Fibroblast of mammary gland (primary cell): ENCODE measurements around the gene CINP.

Experiments used
- DNase-seq: peaks from one replicate; pipeline ENCODE4 v3.0.0-alpha.2; 2010; ENCODE audit warnings: low read depth
- H3K4me3 ChIP-seq: 2 replicates; pipeline ENCODE4 v1.5.1; 2011; ENCODE audit warnings: low read depth, mild to moderate bottlenecking, low read length, moderate library complexity; ENCODE audit not compliant: control insufficient read depth
- TF ChIP-seq, protein P1 (sequence below): conservative IDR thresholded peaks from 2 replicates; pipeline ENCODE4 v1.5.1; 2011; ENCODE audit warnings: low read depth, low read length, inconsistent platforms; ENCODE audit not compliant: control insufficient read depth, insufficient read depth

CINP gene

DNA sequence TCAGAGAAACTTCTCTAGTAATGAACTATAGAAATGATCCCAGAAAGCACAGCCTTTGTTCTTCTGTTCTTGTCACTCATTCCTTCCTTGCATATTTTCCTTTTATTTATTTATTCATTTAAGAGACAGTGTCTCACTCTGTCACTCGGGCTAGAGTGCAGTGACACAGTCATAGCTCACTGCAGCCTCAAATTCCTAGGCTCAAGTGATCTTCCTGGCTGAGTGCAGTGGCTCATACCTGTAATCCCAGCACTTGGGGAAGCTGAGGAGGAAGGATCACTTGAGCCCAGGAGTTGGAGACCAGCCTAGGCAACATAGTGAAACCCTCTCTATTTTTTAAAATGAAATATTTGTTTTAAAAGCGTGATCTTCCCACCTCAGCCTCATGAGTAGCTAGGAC, 11.6 kb upstream of the CINP start:
- DNase-seq: no peak
- TF ChIP-seq, protein P1, sequence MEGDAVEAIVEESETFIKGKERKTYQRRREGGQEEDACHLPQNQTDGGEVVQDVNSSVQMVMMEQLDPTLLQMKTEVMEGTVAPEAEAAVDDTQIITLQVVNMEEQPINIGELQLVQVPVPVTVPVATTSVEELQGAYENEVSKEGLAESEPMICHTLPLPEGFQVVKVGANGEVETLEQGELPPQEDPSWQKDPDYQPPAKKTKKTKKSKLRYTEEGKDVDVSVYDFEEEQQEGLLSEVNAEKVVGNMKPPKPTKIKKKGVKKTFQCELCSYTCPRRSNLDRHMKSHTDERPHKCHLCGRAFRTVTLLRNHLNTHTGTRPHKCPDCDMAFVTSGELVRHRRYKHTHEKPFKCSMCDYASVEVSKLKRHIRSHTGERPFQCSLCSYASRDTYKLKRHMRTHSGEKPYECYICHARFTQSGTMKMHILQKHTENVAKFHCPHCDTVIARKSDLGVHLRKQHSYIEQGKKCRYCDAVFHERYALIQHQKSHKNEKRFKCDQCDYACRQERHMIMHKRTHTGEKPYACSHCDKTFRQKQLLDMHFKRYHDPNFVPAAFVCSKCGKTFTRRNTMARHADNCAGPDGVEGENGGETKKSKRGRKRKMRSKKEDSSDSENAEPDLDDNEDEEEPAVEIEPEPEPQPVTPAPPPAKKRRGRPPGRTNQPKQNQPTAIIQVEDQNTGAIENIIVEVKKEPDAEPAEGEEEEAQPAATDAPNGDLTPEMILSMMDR: no peak
- no peak overlapping the region for H3K4me3 ChIP-seq

DNA sequence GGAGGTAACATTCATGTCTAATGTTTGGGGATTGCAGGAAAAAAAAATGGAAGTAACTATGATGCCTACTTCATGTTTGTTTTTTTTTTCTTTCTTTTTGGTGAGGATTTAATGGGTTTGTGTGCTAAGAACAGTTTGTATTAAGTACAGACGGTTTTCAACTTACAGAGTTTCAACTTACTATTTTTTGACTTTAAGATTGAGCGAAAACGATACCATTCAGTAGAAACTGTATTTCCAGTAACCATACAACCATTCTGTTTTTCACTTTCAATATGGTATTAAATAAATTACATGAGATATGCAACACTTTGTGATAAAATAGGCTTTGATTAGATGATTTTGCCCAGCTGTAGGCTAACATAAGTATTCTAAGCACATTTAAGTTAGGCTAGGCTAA, 10.4 kb upstream of the CINP start:
- no peak for DNase-seq
- no peak overlapping the region for H3K4me3 ChIP-seq
- TF ChIP-seq, protein P1: no peak

DNA sequence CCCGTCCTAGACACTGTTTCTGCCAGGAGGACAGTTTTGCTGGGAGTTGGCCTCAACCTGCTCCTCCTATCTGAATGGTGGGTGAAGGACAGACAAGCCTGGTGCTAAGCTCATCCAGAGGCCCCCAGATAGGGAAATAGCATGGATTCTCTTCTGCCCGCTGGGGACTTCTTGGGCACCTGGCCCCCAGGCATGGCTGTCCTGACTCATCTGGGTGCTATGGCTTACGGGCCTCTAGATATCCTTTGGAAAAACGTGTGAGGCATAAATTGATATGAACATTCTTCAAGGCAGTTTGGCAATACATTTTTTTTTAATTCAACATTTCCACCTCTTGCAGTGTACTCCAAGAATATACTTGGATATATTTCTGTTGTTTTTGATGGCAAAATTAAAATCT, 8.7 kb upstream of the CINP start:
- no peak overlapping the region for H3K4me3 ChIP-seq
- TF ChIP-seq, protein P1: no peak
- DNase-seq: no peak

DNA sequence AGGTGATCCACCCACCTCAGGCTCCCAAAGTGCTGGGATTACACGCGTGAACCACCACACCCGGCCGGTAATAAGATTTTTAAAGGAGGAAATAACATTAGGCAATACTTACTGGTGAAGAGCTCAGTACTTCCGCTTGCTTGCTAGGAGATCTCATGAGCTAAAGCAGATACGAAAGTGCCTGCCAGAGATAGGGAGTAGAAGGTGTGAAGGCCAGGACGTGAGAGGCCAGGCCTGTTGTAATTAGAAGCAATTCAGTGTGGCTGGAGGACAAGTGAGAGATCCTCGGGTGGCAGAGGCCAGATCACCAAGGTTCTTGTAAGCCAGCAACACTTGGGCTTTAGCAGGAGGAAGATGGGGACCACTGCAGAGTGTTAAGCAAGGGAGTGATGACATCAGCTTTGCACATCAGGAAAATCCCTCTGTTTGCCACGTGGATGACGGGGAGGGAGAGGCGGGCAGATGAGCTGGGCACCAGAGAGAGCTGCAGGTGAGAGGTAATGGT, 7.7 kb upstream of the CINP start:
- peak; percentile 15 for DNase-seq
- no peak overlapping the region for H3K4me3 ChIP-seq
- TF ChIP-seq, protein P1: no peak

DNA sequence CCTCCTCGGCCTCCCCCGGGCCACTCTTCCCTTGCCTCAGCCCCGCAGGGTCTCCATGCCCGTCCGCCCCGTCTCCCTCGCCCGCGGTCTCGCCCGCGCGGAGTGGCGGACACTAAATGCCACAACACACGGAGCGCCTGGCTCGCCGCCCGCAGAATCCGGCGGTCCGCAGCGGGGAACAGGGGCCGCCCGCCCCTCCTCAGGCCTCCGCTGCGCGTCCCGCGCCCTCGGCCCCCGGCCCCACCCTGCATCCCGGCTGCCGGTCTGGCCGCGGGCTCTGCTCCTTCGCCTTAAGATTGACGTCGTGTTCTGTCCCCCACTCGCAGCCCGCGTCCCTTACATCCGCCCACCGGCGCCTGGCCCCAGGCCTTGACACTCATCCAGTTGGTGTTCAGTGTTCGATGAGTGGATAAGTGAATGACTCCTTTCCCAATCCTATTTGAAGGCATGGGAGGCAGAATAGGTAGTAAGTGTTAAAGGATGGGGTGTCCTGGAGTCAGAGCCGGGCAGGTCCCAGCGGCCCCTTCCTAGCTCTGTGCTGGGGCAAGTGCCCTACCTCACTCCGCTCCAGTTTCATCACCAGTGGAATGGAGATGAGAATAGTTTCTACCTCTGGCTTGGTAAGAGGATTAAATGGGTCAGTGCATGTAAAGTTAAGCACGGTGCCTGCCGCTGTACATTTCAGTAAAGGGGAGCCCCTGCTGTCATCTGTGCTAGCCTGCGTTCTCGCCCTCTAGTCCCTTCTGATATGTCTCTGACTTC, 673 bp upstream of the CINP start:
- DNase-seq: peak; percentile 57
- peak overlapping the region; percentile 95 for H3K4me3 ChIP-seq
- TF ChIP-seq, protein P1: no peak

DNA sequence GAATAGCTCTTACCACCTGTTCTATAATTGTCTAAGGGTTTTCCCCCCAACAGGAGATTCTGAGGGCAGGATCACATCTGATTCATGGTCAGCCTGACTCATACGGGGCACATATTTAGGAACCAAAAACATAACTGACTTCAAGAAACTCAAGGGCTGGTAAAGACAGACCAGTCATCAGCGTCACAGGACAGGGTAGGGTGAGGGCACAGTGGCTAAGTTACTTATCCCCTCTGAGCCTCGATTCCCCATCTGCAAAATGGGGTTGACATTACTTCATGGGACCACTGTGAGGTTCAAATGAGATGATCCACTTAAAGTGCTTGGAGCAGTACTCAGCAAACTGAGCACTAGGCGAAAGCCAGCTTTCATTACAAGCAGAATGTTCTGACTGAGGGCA, 606 bp downstream of the CINP start:
- peak; percentile 65 for DNase-seq
- peak overlapping the region; percentile 95 for H3K4me3 ChIP-seq
- TF ChIP-seq, protein P1: no peak

DNA sequence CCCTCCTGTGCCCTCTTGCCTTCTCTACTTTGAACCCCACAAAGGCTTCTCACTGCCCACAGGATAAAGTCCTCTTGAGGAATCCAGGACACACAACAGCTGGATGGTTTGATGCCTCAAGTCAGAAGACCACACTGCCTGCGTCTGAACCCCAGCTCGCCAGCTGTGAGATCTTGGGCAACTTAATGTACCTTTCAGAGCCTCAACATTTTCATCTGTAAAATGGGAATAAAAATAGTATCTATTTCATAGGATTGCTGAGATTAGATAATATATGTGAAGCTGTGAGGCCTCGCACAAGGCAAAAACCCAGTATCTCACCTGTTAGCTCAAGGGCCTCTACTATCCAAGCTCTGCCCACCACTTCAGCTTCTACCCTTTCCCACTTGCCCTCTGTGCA, 2.3 kb downstream of the CINP start:
- no peak for DNase-seq
- no peak overlapping the region for H3K4me3 ChIP-seq
- TF ChIP-seq, protein P1: no peak
